HG03097 (cell line): ENCODE results near the gene MICA.
"Not testable (repeated sequence)": the region's sequence is repeated elsewhere in the genome, so short reads cannot be mapped to it uniquely, and the experiment has no call there.

Experiments
- ATAC-seq: cut with Tn5 transposase; IDR thresholded peaks from one replicate; pipeline ENCODE4 v1.9.1; 2021; ENCODE audit not compliant: unreplicated experiment, low FRiP score

Gene MICA

GRCh38 chr6:31403283-31404060 lies at the start of gene MICA:
MICA (plus strand) TSS chr6:31403595; CDS start chr6:31403633, 38 bp downstream.
- ATAC-seq, result no peak

GRCh38 chr6:31354158-31354863 lies 49.1 kb upstream of the MICA start:
- no peak for ATAC-seq

GRCh38 chr6:31354864-31355582 lies 48.4 kb upstream of the MICA start:
- ATAC-seq, result no peak

GRCh38 chr6:31355583-31355948 lies 47.8 kb upstream of the MICA start:
- no peak for ATAC-seq

- ATAC-seq, result peak; percentile 20
These were observed 47.0 kb upstream of the MICA start for GRCh38 chr6:31356216-31356945.

GRCh38 chr6:31356946-31357466 lies 46.4 kb upstream of the MICA start, which contains the start of gene HLA-B:
HLA-B (minus strand) TSS chr6:31357179; CDS start chr6:31357158, 21 bp downstream.
- peak; percentile 80 for ATAC-seq

- ATAC-seq, result no peak
These were observed 45.5 kb upstream of the MICA start for GRCh38 chr6:31357886-31358285.

GRCh38 chr6:31358302-31358701 lies 45.1 kb upstream of the MICA start:
- ATAC-seq, result no peak

- ATAC-seq, result no peak
These were observed 43.8 kb upstream of the MICA start for GRCh38 chr6:31359581-31359980.

GRCh38 chr6:31362751-31363150 lies 40.6 kb upstream of the MICA start:
- no peak for ATAC-seq

GRCh38 chr6:31363811-31364210 lies 39.6 kb upstream of the MICA start:
- no peak for ATAC-seq

GRCh38 chr6:31365864-31366263 lies 37.5 kb upstream of the MICA start:
- no peak for ATAC-seq

- ATAC-seq, result peak; percentile 87
These were observed 36.5 kb upstream of the MICA start for GRCh38 chr6:31366693-31367470.

- ATAC-seq, result no peak
These were observed 34.9 kb upstream of the MICA start for GRCh38 chr6:31368461-31368860.

- not testable (repeated sequence) for ATAC-seq
These were observed 29.3 kb upstream of the MICA start for GRCh38 chr6:31374118-31374517.

- ATAC-seq, result no peak
These were observed 27.7 kb upstream of the MICA start for GRCh38 chr6:31375699-31376098.

- ATAC-seq, result no peak
These were observed 26.4 kb upstream of the MICA start for GRCh38 chr6:31377029-31377428.

GRCh38 chr6:31378062-31378720 lies 25.2 kb upstream of the MICA start:
- no peak for ATAC-seq

GRCh38 chr6:31378721-31379103 lies 24.7 kb upstream of the MICA start:
- no peak for ATAC-seq
